ENCODE results near the gene CARD16. TPM values are rescaled to one million over a fixed set of nuclear protein-coding genes. Genes with fewer than 3 reads are reported as not detected.
A peak's percentile ranks its signal among the peaks of the same experiment; 100 is the strongest.
"Not testable (repeated sequence)": the region's sequence is repeated elsewhere in the genome, so short reads cannot be mapped to it uniquely, and the experiment has no call there.

CARD16 gene
- total RNA-seq (ENCODE audit: low replicate concordance) = 6.2 and 12.7 TPM in 2 replicates
- long read RNA-seq, partial matches to known transcripts = 0 of 5 reads
- long read RNA-seq, other reads (novel, unspliced or antisense) = 0 of 5 reads

GRCh38 chr11:105044557-105045524 is at the start of gene CARD16:
CARD16 (minus strand) TSS chr11:105045335; CDS start chr11:105045297, 38 bp downstream.
- not testable (repeated sequence) for H3K36me3 Mint-ChIP-seq; DNase-seq (ENCODE audit: extremely low spot score, unreplicated experiment); H3K9me3 Mint-ChIP-seq; H3K27me3 Mint-ChIP-seq
- Mint-ChIP-seq H3K4me1 (ENCODE audit: unreplicated experiment) (peaks cover 11% of the 10 kb centered on the region), H3K27ac (peak within 1 kb of the TSS; percentile 70), H3K4me3 (peak within 1 kb of the TSS; percentile 78)

- DNase-seq (ENCODE audit: extremely low spot score, unreplicated experiment) = no peak
- H3K4me3 Mint-ChIP-seq = no peak overlapping the region
- no peak for TF ChIP-seq CTCF (conservative IDR thresholded peaks at IDR 0.05)
- H3K27ac Mint-ChIP-seq = no peak overlapping the region
- no peaks in the 10 kb centered on the region for H3K36me3 Mint-ChIP-seq
- H3K4me1 Mint-ChIP-seq (ENCODE audit: unreplicated experiment) = peaks cover 6% of the 10 kb centered on the region
- H3K9me3 Mint-ChIP-seq = no peaks in the 10 kb centered on the region
- no peaks in the 10 kb centered on the region for H3K27me3 Mint-ChIP-seq
Measured at GRCh38 chr11:105092256-105093239, 47.4 kb upstream of the CARD16 start.

- Mint-ChIP-seq H3K4me3 (no peak overlapping the region), H3K36me3 (no peaks in the 10 kb centered on the region), H3K4me1 (ENCODE audit: unreplicated experiment) (no peaks in the 10 kb centered on the region), H3K9me3 (peaks cover 6% of the 10 kb centered on the region), H3K27ac (no peak overlapping the region), H3K27me3 (peaks cover 3% of the 10 kb centered on the region)
- no peak for TF ChIP-seq CTCF (conservative IDR thresholded peaks at IDR 0.05)
- DNase-seq (ENCODE audit: extremely low spot score, unreplicated experiment) = no peak
Measured at GRCh38 chr11:105081412-105082150, 36.4 kb upstream of the CARD16 start.

GRCh38 chr11:105080171-105080906 is 35.2 kb upstream of the CARD16 start:
- H3K4me3 Mint-ChIP-seq; H3K4me1 Mint-ChIP-seq (ENCODE audit: unreplicated experiment); H3K27ac Mint-ChIP-seq: not testable (repeated sequence)

GRCh38 chr11:105078283-105078682 is 33.1 kb upstream of the CARD16 start:
- Mint-ChIP-seq H3K4me3 (no peak overlapping the region), H3K4me1 (ENCODE audit: unreplicated experiment) (no peaks in the 10 kb centered on the region), H3K27ac (no peak overlapping the region), H3K27me3 (peaks cover 3% of the 10 kb centered on the region), H3K36me3 (no peaks in the 10 kb centered on the region), H3K9me3 (peaks cover 6% of the 10 kb centered on the region)
- TF ChIP-seq CTCF (conservative IDR thresholded peaks at IDR 0.05) = no peak
- no peak for DNase-seq (ENCODE audit: extremely low spot score, unreplicated experiment)

More at GRCh38 chr11:105080171-105080906, 35.2 kb upstream of the CARD16 start:
- H3K27me3 Mint-ChIP-seq; DNase-seq (ENCODE audit: extremely low spot score, unreplicated experiment); H3K9me3 Mint-ChIP-seq; H3K36me3 Mint-ChIP-seq: not testable (repeated sequence)

- H3K4me3 Mint-ChIP-seq; H3K27ac Mint-ChIP-seq; H3K4me1 Mint-ChIP-seq (ENCODE audit: unreplicated experiment); DNase-seq (ENCODE audit: extremely low spot score, unreplicated experiment); H3K36me3 Mint-ChIP-seq; H3K9me3 Mint-ChIP-seq; H3K27me3 Mint-ChIP-seq: not testable (repeated sequence)
Measured at GRCh38 chr11:105077141-105077790, 32.1 kb upstream of the CARD16 start.

All from type B pancreatic cell (in vitro differentiated cells).